ENCODE data around the gene P2RY2.
A peak's percentile ranks its signal among the peaks of the same experiment; 100 is the strongest.

The P2RY2 gene

DNA sequence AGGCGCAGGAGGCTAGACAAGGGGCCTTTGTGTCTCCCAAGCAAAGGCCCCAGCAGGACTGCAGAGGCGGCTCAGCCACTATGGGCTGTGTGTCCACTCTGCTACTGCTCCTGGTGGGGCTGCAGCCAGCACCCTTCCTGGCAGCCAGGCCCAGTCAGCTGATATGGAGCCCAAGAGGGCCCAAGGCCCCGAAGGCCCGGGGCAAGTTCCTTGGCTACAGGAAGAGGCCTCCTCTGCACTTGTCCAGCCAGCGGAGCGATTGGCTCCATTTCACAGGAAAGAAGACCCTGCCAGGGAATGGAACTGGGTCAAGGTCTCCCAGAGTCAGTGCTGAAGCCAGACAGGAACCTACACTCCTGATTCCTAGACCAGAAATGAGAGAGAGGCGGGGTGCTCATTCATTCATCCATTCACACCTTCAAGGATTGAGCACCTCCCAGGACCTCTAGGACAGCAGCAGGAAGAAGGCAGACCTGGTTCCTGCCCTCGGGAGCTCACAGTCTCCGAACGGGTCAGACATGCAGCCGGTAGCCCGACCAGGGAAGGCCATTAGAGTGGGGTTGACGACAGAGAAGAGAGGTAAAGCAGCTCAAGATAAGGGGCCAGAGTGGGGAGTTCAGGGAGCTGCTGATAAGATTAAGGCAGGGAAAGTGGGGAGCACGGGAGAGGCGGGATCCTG is 811 bp upstream of the P2RY2 start:
- H3K4me1 ChIP-seq (ENCODE audit: insufficient read depth, insufficient read length) = peaks cover 2% of the 10 kb centered on the region
- no peak overlapping the region for H3K9ac ChIP-seq (ENCODE audit: insufficient read length, low read depth)
- no peak for TF ChIP-seq ZNF274 (IDR thresholded peaks at IDR 0.05; ENCODE audit: low read depth, low read length)
- no peak for TF ChIP-seq SUZ12 (IDR thresholded peaks at IDR 0.05; ENCODE audit: extremely low read depth, insufficient read depth, insufficient read length)
- H3K27me3 ChIP-seq (ENCODE audit: insufficient read depth, insufficient read length) = peaks cover 43% of the 10 kb centered on the region
- no peaks in the 10 kb centered on the region for H3K36me3 ChIP-seq (ENCODE audit: insufficient read depth, insufficient read length, low read length)
- peak overlapping the region; percentile 46 for H3K4me3 ChIP-seq (ENCODE audit: insufficient read length, low read depth)
- H3K9me3 ChIP-seq (ENCODE audit: insufficient read depth, low read length) = no peaks in the 10 kb centered on the region
- DNase-seq (ENCODE audit: low read depth, low spot score) = no peak

DNA sequence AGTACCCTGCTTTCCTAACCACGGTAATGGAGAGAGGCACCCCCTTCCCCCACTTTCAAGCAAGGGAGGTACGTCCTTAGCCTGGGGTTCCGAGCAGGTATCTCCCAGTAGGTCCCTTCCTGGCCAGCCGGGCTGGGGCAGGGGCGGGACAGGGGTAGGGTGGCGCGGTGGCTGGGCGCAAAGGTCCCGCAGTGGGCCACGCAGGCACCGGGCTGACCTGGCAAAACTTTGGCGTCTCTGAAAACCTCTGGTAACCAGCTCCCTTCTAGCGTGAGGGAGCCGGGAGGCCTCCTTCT is 323 bp upstream of the P2RY2 start:
- no peaks in the 10 kb centered on the region for H3K36me3 ChIP-seq (ENCODE audit: insufficient read depth, insufficient read length, low read length)
- TF ChIP-seq ZNF274 (IDR thresholded peaks at IDR 0.05; ENCODE audit: low read depth, low read length) = no peak
- no peak for TF ChIP-seq YY1 (IDR thresholded peaks at IDR 0.05; ENCODE audit: insufficient read depth, insufficient read length)
- TF ChIP-seq SUZ12 (IDR thresholded peaks at IDR 0.05; ENCODE audit: extremely low read depth, insufficient read depth, insufficient read length) = no peak
- DNase-seq (ENCODE audit: low read depth, low spot score) = no peak
- H3K9me3 ChIP-seq (ENCODE audit: insufficient read depth, low read length) = no peaks in the 10 kb centered on the region
- H3K4me3 ChIP-seq (ENCODE audit: insufficient read length, low read depth) = peak overlapping the region; percentile 46
- peak overlapping the region; percentile 67 for H3K9ac ChIP-seq (ENCODE audit: insufficient read length, low read depth)
- H3K27me3 ChIP-seq (ENCODE audit: insufficient read depth, insufficient read length) = peaks cover 43% of the 10 kb centered on the region
- H3K4me1 ChIP-seq (ENCODE audit: insufficient read depth, insufficient read length) = peaks cover 2% of the 10 kb centered on the region

DNA sequence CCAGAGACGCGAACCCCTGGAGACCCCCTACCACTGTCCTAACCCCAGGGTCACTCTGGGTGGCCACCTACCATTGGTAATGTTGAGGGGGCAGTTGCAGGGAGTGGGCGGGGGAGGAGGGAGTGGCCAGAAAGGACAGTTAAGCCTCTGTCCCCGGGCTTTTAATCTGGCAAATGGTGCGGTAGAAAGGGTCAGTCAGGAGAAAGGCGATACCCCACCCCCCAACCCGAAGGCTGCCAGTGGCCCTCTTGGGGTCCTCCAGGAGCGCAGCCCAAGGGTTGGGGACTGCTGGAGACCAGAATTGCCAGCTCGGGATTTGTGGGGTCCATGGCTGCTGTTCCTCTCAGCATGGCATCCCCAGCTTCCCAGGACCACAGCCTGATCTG is 742 bp downstream of the P2RY2 start:
- Histone ChIP-seq H3K27me3 (ENCODE audit: insufficient read depth, insufficient read length) (peaks cover 43% of the 10 kb centered on the region), H3K9ac (ENCODE audit: insufficient read length, low read depth) (peak overlapping the region; percentile 67), H3K4me3 (ENCODE audit: insufficient read length, low read depth) (peak overlapping the region; percentile 46)

DNA sequence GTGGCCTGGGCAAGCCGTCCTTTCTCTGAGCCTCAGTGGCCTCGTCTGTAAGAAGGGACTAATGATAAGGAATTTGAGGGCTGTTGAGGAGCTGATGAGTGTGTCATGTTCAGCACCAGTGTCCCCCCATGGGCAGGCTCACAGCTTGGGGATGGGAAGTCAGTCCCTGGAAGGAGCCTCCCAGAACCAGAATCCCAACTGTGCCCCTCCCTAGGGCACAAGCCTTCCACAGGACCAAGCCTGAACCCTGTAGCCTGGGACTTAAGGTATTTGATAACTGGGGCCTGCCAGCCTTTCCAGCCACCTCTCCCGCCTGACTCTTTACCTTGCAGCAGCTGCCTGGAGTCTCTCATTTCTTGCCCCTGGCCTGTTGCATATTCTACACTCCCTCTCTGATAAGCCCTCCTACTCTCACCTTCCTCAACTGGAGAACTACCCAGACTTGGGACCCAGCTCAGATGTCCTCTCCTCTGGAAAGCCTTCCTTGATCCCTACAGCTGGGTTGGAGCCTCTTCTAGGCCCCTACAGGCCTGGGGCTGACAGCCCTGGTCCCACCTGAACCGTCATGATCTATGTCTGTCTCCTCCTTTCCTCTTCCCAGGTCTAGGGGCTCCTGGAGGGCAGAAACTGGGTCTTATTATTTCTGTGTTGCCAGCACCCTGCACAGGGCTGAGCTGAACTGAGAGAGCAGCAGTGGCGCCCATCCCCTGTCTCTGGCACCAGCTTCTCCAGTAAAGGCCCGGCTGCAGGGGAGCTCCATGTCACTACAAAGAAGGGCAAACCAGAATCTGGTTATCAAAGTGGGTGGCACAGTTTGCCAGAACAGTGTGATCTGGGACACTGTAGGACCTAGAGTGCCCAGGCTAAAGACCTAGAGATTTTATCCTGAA is 1.6 kb downstream of the P2RY2 start:
- peaks cover 2% of the 10 kb centered on the region for H3K4me1 ChIP-seq (ENCODE audit: insufficient read depth, insufficient read length)
- no peak overlapping the region for H3K9ac ChIP-seq (ENCODE audit: insufficient read length, low read depth)
- no peak overlapping the region for H3K4me3 ChIP-seq (ENCODE audit: insufficient read length, low read depth)
- H3K9me3 ChIP-seq (ENCODE audit: insufficient read depth, low read length) = no peaks in the 10 kb centered on the region
- peaks cover 43% of the 10 kb centered on the region for H3K27me3 ChIP-seq (ENCODE audit: insufficient read depth, insufficient read length)
- TF ChIP-seq SUZ12 (IDR thresholded peaks at IDR 0.05; ENCODE audit: extremely low read depth, insufficient read depth, insufficient read length) = no peak
- TF ChIP-seq ZNF274 (IDR thresholded peaks at IDR 0.05; ENCODE audit: low read depth, low read length) = no peak
- TF ChIP-seq YY1 (IDR thresholded peaks at IDR 0.05; ENCODE audit: insufficient read depth, insufficient read length) = no peak
- no peaks in the 10 kb centered on the region for H3K36me3 ChIP-seq (ENCODE audit: insufficient read depth, insufficient read length, low read length)
- no peak for DNase-seq (ENCODE audit: low read depth, low spot score)

More for the DNA sequence above, 742 bp downstream of the P2RY2 start:
- Histone ChIP-seq H3K36me3 (ENCODE audit: insufficient read depth, insufficient read length, low read length) (no peaks in the 10 kb centered on the region), H3K4me1 (ENCODE audit: insufficient read depth, insufficient read length) (peaks cover 2% of the 10 kb centered on the region), H3K9me3 (ENCODE audit: insufficient read depth, low read length) (no peaks in the 10 kb centered on the region)
- no peak for DNase-seq (ENCODE audit: low read depth, low spot score)
- no peak for TF ChIP-seq ZNF274 (IDR thresholded peaks at IDR 0.05; ENCODE audit: low read depth, low read length)
- TF ChIP-seq YY1 (IDR thresholded peaks at IDR 0.05; ENCODE audit: insufficient read depth, insufficient read length) = no peak
- TF ChIP-seq SUZ12 (IDR thresholded peaks at IDR 0.05; ENCODE audit: extremely low read depth, insufficient read depth, insufficient read length) = no peak

DNA sequence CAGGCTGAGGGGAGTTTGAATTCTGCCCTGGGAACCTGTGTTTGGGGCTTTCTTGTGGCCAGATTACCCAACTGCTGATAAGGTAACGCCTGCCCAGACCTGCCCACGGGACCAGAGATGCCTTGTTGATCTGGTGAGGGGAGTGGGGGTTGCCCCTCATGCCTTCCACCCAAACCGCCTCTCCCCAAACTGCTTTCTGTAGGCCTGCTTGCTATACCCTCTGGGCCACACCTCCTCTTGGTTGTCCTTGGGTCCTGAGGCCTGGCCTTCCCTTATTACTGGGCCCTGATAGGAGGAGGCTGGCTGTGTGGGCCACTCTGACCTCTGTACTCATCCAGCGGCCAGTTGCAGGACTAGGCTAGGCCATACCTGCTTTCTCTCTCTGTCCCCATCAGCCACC is 3.4 kb downstream of the P2RY2 start:
- no peaks in the 10 kb centered on the region for H3K9me3 ChIP-seq (ENCODE audit: insufficient read depth, low read length)
- peaks cover 42% of the 10 kb centered on the region for H3K27me3 ChIP-seq (ENCODE audit: insufficient read depth, insufficient read length)
- H3K4me1 ChIP-seq (ENCODE audit: insufficient read depth, insufficient read length) = peaks cover 2% of the 10 kb centered on the region
- no peaks in the 10 kb centered on the region for H3K36me3 ChIP-seq (ENCODE audit: insufficient read depth, insufficient read length, low read length)
- TF ChIP-seq ZNF274 (IDR thresholded peaks at IDR 0.05; ENCODE audit: low read depth, low read length) (no peak), YY1 (IDR thresholded peaks at IDR 0.05; ENCODE audit: insufficient read depth, insufficient read length) (no peak), SUZ12 (IDR thresholded peaks at IDR 0.05; ENCODE audit: extremely low read depth, insufficient read depth, insufficient read length) (no peak)
- H3K4me3 ChIP-seq (ENCODE audit: insufficient read length, low read depth) = no peak overlapping the region
- H3K9ac ChIP-seq (ENCODE audit: insufficient read length, low read depth) = no peak overlapping the region
- DNase-seq (ENCODE audit: low read depth, low spot score) = no peak

DNA sequence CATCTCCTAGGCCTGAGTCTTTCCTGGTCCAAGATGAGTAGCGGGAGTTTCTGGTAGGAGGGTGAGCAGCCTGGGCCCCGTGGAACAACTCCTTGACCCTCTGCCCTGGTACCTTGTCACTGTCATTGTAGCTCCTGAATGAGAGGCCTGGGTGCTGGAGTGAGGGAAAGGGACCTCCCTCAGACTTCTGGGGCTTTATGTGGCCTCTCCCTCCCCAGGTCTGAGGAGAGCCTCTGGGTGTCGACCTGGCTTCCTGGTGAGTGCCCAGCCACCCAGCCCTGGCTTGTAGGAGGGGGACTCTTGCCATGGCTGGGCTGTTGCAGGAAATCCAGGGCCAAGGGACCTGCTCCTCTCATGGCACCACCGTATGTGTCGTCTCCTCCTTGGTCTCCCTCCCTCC is 3.9 kb downstream of the P2RY2 start:
- no peak overlapping the region for H3K4me3 ChIP-seq (ENCODE audit: insufficient read length, low read depth)
- DNase-seq (ENCODE audit: low read depth, low spot score) = no peak

DNA sequence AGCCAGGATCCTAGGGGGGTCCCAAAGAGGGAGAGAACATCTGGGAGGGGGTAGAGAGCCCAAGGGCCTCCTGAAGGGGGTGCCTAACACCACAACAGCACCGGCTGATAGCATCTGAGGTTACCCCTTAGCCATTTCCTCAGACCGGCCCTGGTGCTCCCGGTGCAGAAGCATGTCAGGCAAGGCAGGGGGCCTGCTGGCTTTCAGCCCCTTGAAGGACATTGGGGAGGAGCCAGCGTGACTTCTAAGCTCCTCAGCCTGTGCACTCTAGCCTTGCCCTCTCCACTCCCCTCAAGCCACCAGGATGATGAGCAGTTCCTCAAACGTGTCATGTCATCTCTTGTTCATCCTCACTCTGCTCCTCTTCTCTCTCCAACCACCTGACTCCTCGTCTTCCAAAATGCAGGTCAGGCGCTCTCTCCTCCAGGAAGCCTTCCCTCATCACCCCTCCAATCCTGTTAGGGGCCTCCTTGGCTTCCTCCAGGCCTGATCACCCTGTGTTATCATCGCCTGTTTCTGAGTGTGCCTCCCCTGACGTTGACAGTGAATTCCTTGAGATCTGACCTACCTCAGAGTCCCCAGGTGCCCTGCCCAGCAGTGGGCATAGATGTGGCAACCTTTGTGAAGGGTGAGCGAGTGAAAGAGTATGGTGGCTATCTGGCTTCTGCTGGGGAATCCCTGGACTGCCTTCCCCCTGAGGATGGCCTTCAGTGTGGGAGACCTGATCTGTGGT is 6.1 kb downstream of the P2RY2 start:
- Histone ChIP-seq H3K4me3 (ENCODE audit: insufficient read length, low read depth) (no peak overlapping the region), H3K36me3 (ENCODE audit: insufficient read depth, insufficient read length, low read length) (no peaks in the 10 kb centered on the region), H3K9ac (ENCODE audit: insufficient read length, low read depth) (no peak overlapping the region), H3K27me3 (ENCODE audit: insufficient read depth, insufficient read length) (peaks cover 18% of the 10 kb centered on the region), H3K4me1 (ENCODE audit: insufficient read depth, insufficient read length) (peaks cover 10% of the 10 kb centered on the region), H3K9me3 (ENCODE audit: insufficient read depth, low read length) (no peaks in the 10 kb centered on the region)
- no peak for DNase-seq (ENCODE audit: low read depth, low spot score)
- TF ChIP-seq ZNF274 (IDR thresholded peaks at IDR 0.05; ENCODE audit: low read depth, low read length) = no peak
- TF ChIP-seq SUZ12 (IDR thresholded peaks at IDR 0.05; ENCODE audit: extremely low read depth, insufficient read depth, insufficient read length) = no peak
- no peak for TF ChIP-seq YY1 (IDR thresholded peaks at IDR 0.05; ENCODE audit: insufficient read depth, insufficient read length)

More for the DNA sequence above, 3.9 kb downstream of the P2RY2 start:
- Histone ChIP-seq H3K9me3 (ENCODE audit: insufficient read depth, low read length) (no peaks in the 10 kb centered on the region), H3K4me1 (ENCODE audit: insufficient read depth, insufficient read length) (peaks cover 2% of the 10 kb centered on the region), H3K27me3 (ENCODE audit: insufficient read depth, insufficient read length) (peaks cover 37% of the 10 kb centered on the region), H3K36me3 (ENCODE audit: insufficient read depth, insufficient read length, low read length) (no peaks in the 10 kb centered on the region), H3K9ac (ENCODE audit: insufficient read length, low read depth) (no peak overlapping the region)
- TF ChIP-seq YY1 (IDR thresholded peaks at IDR 0.05; ENCODE audit: insufficient read depth, insufficient read length) (no peak), ZNF274 (IDR thresholded peaks at IDR 0.05; ENCODE audit: low read depth, low read length) (no peak), SUZ12 (IDR thresholded peaks at IDR 0.05; ENCODE audit: extremely low read depth, insufficient read depth, insufficient read length) (no peak)
